Astrocyte of the cerebellum (primary cell): Measurements from ENCODE around the gene SLC22A23.

Experiments used
- DNase-seq: peaks from one replicate; pipeline ENCODE4 v3.0.0-alpha.2; 2011; ENCODE audit warnings: low read depth
- H3K4me3 ChIP-seq: 2 replicates; pipeline ENCODE4 v1.5.1; 2011; ENCODE audit warnings: mild to moderate bottlenecking, low read depth, low read length, moderate library complexity
- CTCF ChIP-seq: IDR thresholded peaks from 2 replicates; pipeline ENCODE4 v1.5.1; 2012; ENCODE audit warnings: low read length, low read depth, moderate library complexity, mild to moderate bottlenecking; ENCODE audit errors: missing control alignments
- in situ Hi-C: cut with HindIII; loops from 2 replicates; pipeline ENCODE4 v1.10.0; 2017; ENCODE audit warnings: low sequenced_read_pairs

Gene SLC22A23

GRCh38 chr6:3305216-3305565, 151.7 kb downstream of the SLC22A23 start:
- no peak for DNase-seq
- H3K4me3 ChIP-seq = no peak overlapping the region
- TF ChIP-seq CTCF = no peak
- in situ Hi-C loops = no loop called here

- in situ Hi-C loops = no loop called here
- no peak for TF ChIP-seq CTCF
Measured at GRCh38 chr6:3304500-3305215, 152.2 kb downstream of the SLC22A23 start.

GRCh38 chr6:3303795-3304411, 152.9 kb downstream of the SLC22A23 start:
- no peak for TF ChIP-seq CTCF
- no peak for DNase-seq
- H3K4me3 ChIP-seq = no peak overlapping the region
- in situ Hi-C loops = no loop called here

More at GRCh38 chr6:3304500-3305215, 152.2 kb downstream of the SLC22A23 start:
- H3K4me3 ChIP-seq = no peak overlapping the region
- DNase-seq = no peak

- DNase-seq = no peak
- in situ Hi-C loops = no loop called here
- TF ChIP-seq CTCF = no peak
- no peak overlapping the region for H3K4me3 ChIP-seq
Measured at GRCh38 chr6:3301506-3301905, 155.3 kb downstream of the SLC22A23 start.

- no peak for TF ChIP-seq CTCF
- in situ Hi-C loops = loop anchor here (5.0 to 25.0 kb wide), 3 partner anchors 43 to 688 kb away; no protein-coding TSS in a partner anchor
- no peak for DNase-seq
- no peak overlapping the region for H3K4me3 ChIP-seq
Measured at GRCh38 chr6:3299221-3299620, 157.6 kb downstream of the SLC22A23 start.

GRCh38 chr6:3297909-3298308, 158.9 kb downstream of the SLC22A23 start:
- no peak for DNase-seq
- no peak for TF ChIP-seq CTCF
- in situ Hi-C loops = loop anchor here (5.0 to 25.0 kb wide), 3 partner anchors 44 to 689 kb away; no protein-coding TSS in a partner anchor
- no peak overlapping the region for H3K4me3 ChIP-seq
